Measurements from ENCODE around the gene SRRM5.
"Not testable (repeated sequence)": the region's sequence is repeated elsewhere in the genome, so short reads cannot be mapped to it uniquely, and the experiment has no call there.

The SRRM5 gene

GRCh38 chr19:43619262-43620060 lies 7.6 kb downstream of the SRRM5 start, which contains the start of gene ZNF428:
Gene ZNF428, minus strand, starts transcription at chr19:43619629. Its CDS starts 5,325 bp downstream, at chr19:43614304.
- peak; percentile 78 for DNase-seq

GRCh38 chr19:43620061-43621001 lies 8.4 kb downstream of the SRRM5 start:
- DNase-seq: peak; percentile 79

- DNase-seq: no peak
Measured at GRCh38 chr19:43622070-43622469, 10.2 kb downstream of the SRRM5 start.

GRCh38 chr19:43622956-43623355 lies 11.1 kb downstream of the SRRM5 start:
- no peak for DNase-seq

GRCh38 chr19:43623889-43624670 lies 12.2 kb downstream of the SRRM5 start:
- DNase-seq: no peak

GRCh38 chr19:43624933-43625332 lies 13.0 kb downstream of the SRRM5 start:
- DNase-seq: peak; percentile 84

- no peak for DNase-seq
Measured at GRCh38 chr19:43625918-43626579, 14.2 kb downstream of the SRRM5 start.

- no peak for DNase-seq
Measured at GRCh38 chr19:43626838-43627237, 14.9 kb downstream of the SRRM5 start.

- no peak for DNase-seq
Measured at GRCh38 chr19:43628646-43629326, 16.9 kb downstream of the SRRM5 start.

- DNase-seq: no peak
Measured at GRCh38 chr19:43631491-43631890, 19.6 kb downstream of the SRRM5 start.

GRCh38 chr19:43633520-43633919 lies 21.6 kb downstream of the SRRM5 start:
- no peak for DNase-seq

- no peak for DNase-seq
Measured at GRCh38 chr19:43634068-43634467, 22.2 kb downstream of the SRRM5 start.

GRCh38 chr19:43634506-43634871 lies 22.6 kb downstream of the SRRM5 start:
- DNase-seq: no peak

GRCh38 chr19:43634872-43635560 lies 23.1 kb downstream of the SRRM5 start:
- no peak for DNase-seq

GRCh38 chr19:43635561-43635940 lies 23.7 kb downstream of the SRRM5 start:
- DNase-seq: not testable (repeated sequence)

GRCh38 chr19:43636121-43636683 lies 24.3 kb downstream of the SRRM5 start:
- DNase-seq: no peak

GRCh38 chr19:43638214-43638994 lies 26.5 kb downstream of the SRRM5 start:
- DNase-seq: no peak

- DNase-seq: no peak
Measured at GRCh38 chr19:43638995-43639518, 27.2 kb downstream of the SRRM5 start.

Measured in effector CD4-positive, alpha-beta T cell (primary cell).